Upper lobe of left lung (tissue), 6 donors: ENCODE data around the gene CDKL2. TPM values are rescaled to one million over a fixed set of nuclear protein-coding genes. Genes with fewer than 3 reads are reported as not detected.

Experiments
- ATAC-seq, 2 donors: fragments of 200-7000 bp; cut with Tn5 transposase; one replicate each; pipeline ENCODE4 v1.9.1; 2022; ENCODE audit warnings: mild to moderate bottlenecking in 2 of 2, moderate library complexity in 2 of 2; ENCODE audit not compliant: low FRiP score in 2 of 2
- DNase-seq, 2 donors: peaks; one replicate each; pipeline ENCODE4 v3.0.0-alpha.2; 2019 to 2020
- H3K27ac ChIP-seq, 4 donors: fragments of 200-600 bp; sonication (generic); one replicate each; pipeline ENCODE4 v1.5.1; 2016 to 2019
- H3K27me3 ChIP-seq, 4 donors: fragments of 200-600 bp; sonication (generic); one replicate each; pipeline ENCODE4 v1.5.1; 2017 to 2019
- H3K36me3 ChIP-seq, 4 donors: fragments of 200-600 bp; sonication (generic); one replicate each; pipeline ENCODE4 v1.5.1; 2016 to 2019
- H3K4me1 ChIP-seq, 4 donors: fragments of 200-600 bp; sonication (generic); one replicate each; pipeline ENCODE4 v1.5.1; 2018 to 2019
- H3K4me3 ChIP-seq, 4 donors: fragments of 200-600 bp; sonication (generic); one replicate each; pipeline ENCODE4 v1.5.1; 2017 to 2019; ENCODE audit warnings: mild to moderate bottlenecking in 2 of 4, moderate library complexity in 1 of 4
- H3K9me3 ChIP-seq, 4 donors: fragments of 200-600 bp; sonication (generic); one replicate each; pipeline ENCODE4 v1.5.1; 2018 to 2019
- EP300 ChIP-seq, 4 donors: sonication (generic); formaldehyde crosslinking; IDR thresholded peaks; one replicate each; pipeline ENCODE4 v1.5.1; 2017; ENCODE audit warnings: antibody characterized with exemption in 4 of 4, control low read depth in 2 of 4
- POLR2A ChIP-seq, 4 donors: fragments of 450-650 bp; IDR thresholded peaks; one replicate each; pipeline ENCODE4 v1.5.1; 2016 to 2017; ENCODE audit warnings: antibody characterized with exemption in 4 of 4, mild to moderate bottlenecking in 2 of 4
- POLR2AphosphoS5 ChIP-seq, 2 donors: sonication (generic); formaldehyde crosslinking; IDR thresholded peaks; one replicate each; pipeline ENCODE4 v1.5.1; 2017; ENCODE audit warnings: antibody characterized with exemption in 2 of 2
- WGBS, 2 donors: methylation state at CpG; one replicate each; pipeline ENCODE4 v1.1.5; 2017 to 2018; 5-methylcytosine and 5-hydroxymethylcytosine counted together
- total RNA-seq, 6 donors: library from RNA; depleted of rRNA in 4 of 6; stranded (reverse); fragments of >200 nt in 4 of 6; gene quantifications; one replicate each; pipeline versions ENCODE4 v1.1.0 to v1.2.1, GENCODE V29; 2016 to 2021
- TF ChIP-seq, protein P1 (sequence below), 6 experiments: fragments of 450-650 bp in 4 of 6; fragments of 200-600 bp in 2 of 6; sonication (generic) in 2 of 6; IDR thresholded peaks; one replicate each; pipeline ENCODE4 v1.5.1; 2016 to 2019; ENCODE audit warnings: antibody characterized with exemption in 6 of 6
- donor health status: DM: no; HTN: no; CAD: no; lungs with moderate emphysema.
- donor health status: DM: no; HTN: yes; CAD: no; lungs with severe emphysema.

CDKL2 gene
- total RNA-seq, 6 donors from 2014 or later, result 3.7 to 32.4 (median 17.0) TPM

DNA sequence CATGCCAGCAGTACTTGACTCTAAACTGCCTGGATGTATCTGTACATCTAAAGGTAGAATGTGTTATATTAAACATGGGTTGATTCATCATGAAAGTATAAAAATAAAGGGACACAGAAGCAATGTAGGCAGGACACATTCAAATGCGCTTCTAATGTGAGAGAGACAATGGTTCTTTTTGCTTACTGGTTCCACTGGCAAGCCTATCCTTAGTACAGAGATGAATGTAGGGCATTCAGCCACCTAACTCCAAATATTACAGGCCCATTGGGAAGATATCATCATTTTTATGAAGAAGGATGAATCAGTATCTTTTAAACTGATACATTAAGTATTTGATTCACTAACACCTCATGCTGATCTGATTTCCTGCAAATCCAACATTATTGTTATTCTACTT is 18.0 kb downstream of the CDKL2 start:
- ATAC-seq (no peak), DNase-seq (no peak)
- no peak overlapping the region for H3K27ac ChIP-seq
- WGBS, 2 donors, result 90 to 100% methylated on average over 1 of the region's 1 CpG
- H3K27me3 ChIP-seq, result no peaks in the 10 kb centered on the region
- H3K4me3 ChIP-seq, result no peak overlapping the region
- TF ChIP-seq POLR2AphosphoS5 (IDR thresholded peaks at IDR 0.05) (no peak), EP300 (IDR thresholded peaks at IDR 0.05) (no peak), POLR2A (IDR thresholded peaks at IDR 0.05) (no peak)
- TF ChIP-seq, protein P1, sequence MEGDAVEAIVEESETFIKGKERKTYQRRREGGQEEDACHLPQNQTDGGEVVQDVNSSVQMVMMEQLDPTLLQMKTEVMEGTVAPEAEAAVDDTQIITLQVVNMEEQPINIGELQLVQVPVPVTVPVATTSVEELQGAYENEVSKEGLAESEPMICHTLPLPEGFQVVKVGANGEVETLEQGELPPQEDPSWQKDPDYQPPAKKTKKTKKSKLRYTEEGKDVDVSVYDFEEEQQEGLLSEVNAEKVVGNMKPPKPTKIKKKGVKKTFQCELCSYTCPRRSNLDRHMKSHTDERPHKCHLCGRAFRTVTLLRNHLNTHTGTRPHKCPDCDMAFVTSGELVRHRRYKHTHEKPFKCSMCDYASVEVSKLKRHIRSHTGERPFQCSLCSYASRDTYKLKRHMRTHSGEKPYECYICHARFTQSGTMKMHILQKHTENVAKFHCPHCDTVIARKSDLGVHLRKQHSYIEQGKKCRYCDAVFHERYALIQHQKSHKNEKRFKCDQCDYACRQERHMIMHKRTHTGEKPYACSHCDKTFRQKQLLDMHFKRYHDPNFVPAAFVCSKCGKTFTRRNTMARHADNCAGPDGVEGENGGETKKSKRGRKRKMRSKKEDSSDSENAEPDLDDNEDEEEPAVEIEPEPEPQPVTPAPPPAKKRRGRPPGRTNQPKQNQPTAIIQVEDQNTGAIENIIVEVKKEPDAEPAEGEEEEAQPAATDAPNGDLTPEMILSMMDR (IDR thresholded peaks at IDR 0.05), result no peak
- no peaks in the 10 kb centered on the region for H3K9me3 ChIP-seq
- no peaks in the 10 kb centered on the region for H3K4me1 ChIP-seq
- no peaks in the 10 kb centered on the region for H3K36me3 ChIP-seq

DNA sequence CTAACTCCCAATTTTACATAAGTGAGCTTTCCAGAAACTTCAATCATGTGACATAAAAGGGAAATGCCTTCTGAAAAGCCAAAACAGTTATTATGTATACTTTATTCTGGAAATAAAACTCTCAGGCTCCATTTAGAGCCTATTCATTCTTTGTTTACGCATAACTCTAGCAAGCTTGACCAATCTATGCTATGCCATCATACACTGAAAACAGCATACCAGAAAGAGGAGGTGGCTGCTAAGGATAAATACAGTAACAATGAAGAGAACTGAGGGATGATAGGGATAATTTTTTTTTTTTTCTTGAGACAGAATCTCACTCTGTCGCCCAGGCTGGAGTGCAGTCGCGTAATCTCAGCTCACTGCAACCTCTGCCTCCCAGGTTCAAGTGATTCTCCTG is 24.4 kb downstream of the CDKL2 start:
- no peak for ATAC-seq
- no peaks in the 10 kb centered on the region for H3K9me3 ChIP-seq
- no peak overlapping the region for H3K27ac ChIP-seq
- DNase-seq, result no peak
- H3K36me3 ChIP-seq, result no peaks in the 10 kb centered on the region
- H3K4me1 ChIP-seq, result no peaks in the 10 kb centered on the region
- TF ChIP-seq, protein P1 (IDR thresholded peaks at IDR 0.05), result no peak
- TF ChIP-seq EP300 (IDR thresholded peaks at IDR 0.05), result no peak
- no peak for TF ChIP-seq POLR2A (IDR thresholded peaks at IDR 0.05)
- no peak for TF ChIP-seq POLR2AphosphoS5 (IDR thresholded peaks at IDR 0.05)
- 71 to 93% methylated on average over 4 of the region's 4 CpGs for WGBS, 2 donors
- H3K27me3 ChIP-seq, result no peaks in the 10 kb centered on the region
- H3K4me3 ChIP-seq, result no peak overlapping the region

DNA sequence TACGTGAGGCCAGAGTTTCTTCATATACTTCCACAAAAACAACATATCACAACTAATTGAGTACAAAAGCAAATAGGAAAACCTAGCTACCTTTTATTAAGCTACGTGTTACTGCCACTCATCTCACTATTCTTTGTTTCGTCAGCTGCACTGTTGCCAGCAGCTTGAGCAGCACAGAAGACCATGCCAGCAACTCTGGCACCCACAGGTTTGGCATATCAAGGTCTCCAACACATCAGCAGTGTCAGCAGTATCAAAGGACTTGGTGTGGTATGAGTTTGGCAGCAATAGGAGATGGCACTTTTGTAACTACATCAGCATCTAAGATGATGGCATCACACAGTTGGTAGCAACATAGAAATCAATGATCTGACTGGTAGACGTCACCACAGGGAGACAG is 30.7 kb downstream of the CDKL2 start:
- Histone ChIP-seq H3K4me3 (no peak overlapping the region), H3K4me1 (no peaks in the 10 kb centered on the region), H3K27ac (no peak overlapping the region), H3K36me3 (no peaks in the 10 kb centered on the region), H3K27me3 (no peaks in the 10 kb centered on the region), H3K9me3 (no peaks in the 10 kb centered on the region)
- WGBS, 2 donors, result 88 to 94% methylated on average over 4 of the region's 4 CpGs
- TF ChIP-seq POLR2A (IDR thresholded peaks at IDR 0.05), result no peak
- TF ChIP-seq, protein P1 (IDR thresholded peaks at IDR 0.05), result no peak
- TF ChIP-seq EP300 (IDR thresholded peaks at IDR 0.05), result no peak
- no peak for TF ChIP-seq POLR2AphosphoS5 (IDR thresholded peaks at IDR 0.05)
- ATAC-seq (no peak), DNase-seq (no peak)

DNA sequence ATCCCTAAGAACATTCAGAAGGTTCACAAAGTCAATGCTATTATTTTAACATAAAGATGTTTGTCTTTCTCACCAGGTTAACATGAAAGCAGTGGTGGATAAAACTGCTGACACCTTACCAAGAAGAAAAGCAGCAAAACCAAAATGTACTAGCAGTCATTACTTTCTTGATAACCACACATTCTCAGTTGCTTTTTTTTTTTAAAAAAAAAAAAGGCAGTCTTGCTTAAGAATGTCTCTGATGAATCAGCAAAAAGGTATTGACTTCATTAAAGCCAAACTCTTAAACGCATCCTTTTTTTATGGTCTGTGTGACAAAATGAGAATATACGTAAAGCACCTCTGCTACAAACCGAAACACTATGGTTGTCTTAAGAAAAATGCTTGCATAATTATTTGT is 31.9 kb downstream of the CDKL2 start:
- Histone ChIP-seq H3K36me3 (no peaks in the 10 kb centered on the region), H3K9me3 (no peaks in the 10 kb centered on the region), H3K4me1 (no peaks in the 10 kb centered on the region), H3K27ac (no peak overlapping the region), H3K4me3 (no peak overlapping the region), H3K27me3 (no peaks in the 10 kb centered on the region)
- 60 to 71% methylated on average over 3 of the region's 3 CpGs for WGBS, 2 donors
- TF ChIP-seq POLR2AphosphoS5 (IDR thresholded peaks at IDR 0.05) (no peak), EP300 (IDR thresholded peaks at IDR 0.05) (no peak), POLR2A (IDR thresholded peaks at IDR 0.05) (no peak)
- TF ChIP-seq, protein P1 (IDR thresholded peaks at IDR 0.05), result no peak
- DNase-seq, result no peak
- ATAC-seq, result no peak

DNA sequence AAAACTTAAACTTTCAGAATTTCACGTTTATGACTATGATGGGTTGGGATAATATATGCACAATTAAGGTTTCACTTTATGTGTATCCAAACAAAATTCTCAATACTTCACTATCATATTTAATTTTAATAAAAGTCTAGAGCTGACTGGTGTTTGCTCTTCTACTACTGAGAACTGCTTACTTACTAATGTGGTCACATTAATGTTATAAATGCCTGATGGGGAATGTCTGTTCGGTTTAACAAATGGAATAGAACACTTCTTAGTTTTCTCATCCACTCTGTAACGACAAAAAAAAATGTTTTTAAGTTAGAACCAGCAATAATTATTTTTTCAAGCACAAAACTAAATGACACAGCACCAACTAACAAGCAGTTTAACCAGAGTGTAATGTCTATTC is 34.3 kb downstream of the CDKL2 start:
- H3K9me3 ChIP-seq, result no peaks in the 10 kb centered on the region
- no peaks in the 10 kb centered on the region for H3K27me3 ChIP-seq
- ATAC-seq, result no peak
- 68 to 74% methylated on average over 3 of the region's 3 CpGs for WGBS, 2 donors
- TF ChIP-seq POLR2A (IDR thresholded peaks at IDR 0.05), result no peak
- TF ChIP-seq, protein P1 (IDR thresholded peaks at IDR 0.05), result no peak
- no peak for TF ChIP-seq POLR2AphosphoS5 (IDR thresholded peaks at IDR 0.05)
- no peak for TF ChIP-seq EP300 (IDR thresholded peaks at IDR 0.05)
- no peaks in the 10 kb centered on the region for H3K4me1 ChIP-seq
- no peak for DNase-seq
- no peaks in the 10 kb centered on the region for H3K36me3 ChIP-seq
- H3K27ac ChIP-seq, result no peak overlapping the region
- no peak overlapping the region for H3K4me3 ChIP-seq
